Measurements from ENCODE around the gene TMBIM4. TPM values are rescaled to one million over a fixed set of nuclear protein-coding genes. Genes with fewer than 3 reads are reported as not detected.

Gene TMBIM4
- total RNA-seq, 1 donor from 2014 or later: 34.1 TPM

- Mint-ChIP-seq H3K36me3 (ENCODE audit: low read depth) (peaks cover 8% of the 10 kb centered on the region), H3K4me1 (ENCODE audit: low read depth) (peaks cover 7% of the 10 kb centered on the region), H3K9me3 (ENCODE audit: low read depth) (peaks cover 12% of the 10 kb centered on the region), H3K27me3 (ENCODE audit: low read depth) (peaks cover 22% of the 10 kb centered on the region), H3K27ac (ENCODE audit: unreplicated experiment) (no peak overlapping the region), H3K4me3 (ENCODE audit: unreplicated experiment) (no peak overlapping the region)
- no peak for DNase-seq (ENCODE audit: low spot score)
- TF ChIP-seq, protein P1, sequence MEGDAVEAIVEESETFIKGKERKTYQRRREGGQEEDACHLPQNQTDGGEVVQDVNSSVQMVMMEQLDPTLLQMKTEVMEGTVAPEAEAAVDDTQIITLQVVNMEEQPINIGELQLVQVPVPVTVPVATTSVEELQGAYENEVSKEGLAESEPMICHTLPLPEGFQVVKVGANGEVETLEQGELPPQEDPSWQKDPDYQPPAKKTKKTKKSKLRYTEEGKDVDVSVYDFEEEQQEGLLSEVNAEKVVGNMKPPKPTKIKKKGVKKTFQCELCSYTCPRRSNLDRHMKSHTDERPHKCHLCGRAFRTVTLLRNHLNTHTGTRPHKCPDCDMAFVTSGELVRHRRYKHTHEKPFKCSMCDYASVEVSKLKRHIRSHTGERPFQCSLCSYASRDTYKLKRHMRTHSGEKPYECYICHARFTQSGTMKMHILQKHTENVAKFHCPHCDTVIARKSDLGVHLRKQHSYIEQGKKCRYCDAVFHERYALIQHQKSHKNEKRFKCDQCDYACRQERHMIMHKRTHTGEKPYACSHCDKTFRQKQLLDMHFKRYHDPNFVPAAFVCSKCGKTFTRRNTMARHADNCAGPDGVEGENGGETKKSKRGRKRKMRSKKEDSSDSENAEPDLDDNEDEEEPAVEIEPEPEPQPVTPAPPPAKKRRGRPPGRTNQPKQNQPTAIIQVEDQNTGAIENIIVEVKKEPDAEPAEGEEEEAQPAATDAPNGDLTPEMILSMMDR (IDR thresholded peaks at IDR 0.05): no peak
Observed at GRCh38 chr12:66203820-66204219, 34.0 kb upstream of the TMBIM4 start.

- H3K4me3 Mint-ChIP-seq (ENCODE audit: unreplicated experiment): no peak overlapping the region
- peaks cover 7% of the 10 kb centered on the region for H3K9me3 Mint-ChIP-seq (ENCODE audit: low read depth)
- DNase-seq (ENCODE audit: low spot score): no peak
- H3K27ac Mint-ChIP-seq (ENCODE audit: unreplicated experiment): no peak overlapping the region
- TF ChIP-seq, protein P1 (IDR thresholded peaks at IDR 0.05): no peak
- H3K36me3 Mint-ChIP-seq (ENCODE audit: low read depth): no peaks in the 10 kb centered on the region
- H3K4me1 Mint-ChIP-seq (ENCODE audit: low read depth): peaks cover 20% of the 10 kb centered on the region
- peaks cover 6% of the 10 kb centered on the region for H3K27me3 Mint-ChIP-seq (ENCODE audit: low read depth)
Observed at GRCh38 chr12:66199831-66200509, 30.2 kb upstream of the TMBIM4 start.

DNA sequence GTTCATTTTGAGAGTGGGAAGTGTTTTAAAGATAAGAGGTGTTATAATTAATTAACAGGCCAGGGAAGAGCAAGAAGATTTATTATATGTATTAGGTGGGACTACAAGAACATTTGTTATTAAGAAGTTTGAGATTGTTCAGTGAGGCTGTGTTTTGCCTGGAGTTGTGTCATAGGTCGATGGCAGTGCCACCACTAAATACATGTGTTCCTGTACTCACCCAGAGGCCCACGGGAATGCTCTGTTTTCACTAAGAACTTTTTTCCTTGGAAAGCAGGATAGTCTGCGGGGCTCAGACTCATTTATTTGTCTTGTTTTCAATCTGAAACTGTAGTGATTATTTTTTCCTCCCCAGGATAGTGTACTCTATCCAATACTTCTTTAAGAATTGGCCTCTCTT, 29.3 kb upstream of the TMBIM4 start:
- H3K4me1 Mint-ChIP-seq (ENCODE audit: low read depth): peaks cover 20% of the 10 kb centered on the region
- H3K27me3 Mint-ChIP-seq (ENCODE audit: low read depth): peaks cover 2% of the 10 kb centered on the region
- H3K36me3 Mint-ChIP-seq (ENCODE audit: low read depth): no peaks in the 10 kb centered on the region
- H3K9me3 Mint-ChIP-seq (ENCODE audit: low read depth): peaks cover 7% of the 10 kb centered on the region
- no peak overlapping the region for H3K27ac Mint-ChIP-seq (ENCODE audit: unreplicated experiment)
- DNase-seq (ENCODE audit: low spot score): no peak
- H3K4me3 Mint-ChIP-seq (ENCODE audit: unreplicated experiment): no peak overlapping the region
- TF ChIP-seq, protein P1 (IDR thresholded peaks at IDR 0.05): no peak

GRCh38 chr12:66197495-66197921, 27.7 kb upstream of the TMBIM4 start:
- Mint-ChIP-seq H3K27ac (ENCODE audit: unreplicated experiment) (no peak overlapping the region), H3K4me1 (ENCODE audit: low read depth) (peaks cover 20% of the 10 kb centered on the region), H3K36me3 (ENCODE audit: low read depth) (no peaks in the 10 kb centered on the region), H3K9me3 (ENCODE audit: low read depth) (peaks cover 7% of the 10 kb centered on the region), H3K27me3 (ENCODE audit: low read depth) (no peaks in the 10 kb centered on the region), H3K4me3 (ENCODE audit: unreplicated experiment) (no peak overlapping the region)
- TF ChIP-seq, protein P1 (IDR thresholded peaks at IDR 0.05): no peak
- no peak for DNase-seq (ENCODE audit: low spot score)

DNA sequence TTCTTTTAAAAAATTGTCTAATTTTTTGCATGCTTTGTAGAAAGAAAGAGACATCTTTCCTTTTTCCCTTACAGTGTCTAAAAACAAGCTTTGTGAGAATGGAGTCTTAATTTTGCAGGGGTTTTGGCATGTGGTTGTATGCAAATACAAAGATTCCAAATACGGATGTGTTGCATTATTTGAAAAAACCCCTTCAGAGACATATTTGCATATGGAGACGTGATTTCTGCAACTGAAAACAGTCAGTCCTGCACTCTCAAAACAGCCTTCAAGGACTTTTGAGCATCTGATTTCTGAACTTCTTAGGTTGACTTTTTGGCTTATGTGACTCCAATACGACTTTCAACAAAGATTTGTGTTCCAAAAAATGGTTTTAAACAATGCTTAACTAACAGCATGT, 27.0 kb upstream of the TMBIM4 start:
- no peak overlapping the region for H3K4me3 Mint-ChIP-seq (ENCODE audit: unreplicated experiment)
- H3K27me3 Mint-ChIP-seq (ENCODE audit: low read depth): no peaks in the 10 kb centered on the region
- no peak for DNase-seq (ENCODE audit: low spot score)
- TF ChIP-seq, protein P1 (IDR thresholded peaks at IDR 0.05): no peak
- H3K36me3 Mint-ChIP-seq (ENCODE audit: low read depth): no peaks in the 10 kb centered on the region
- H3K27ac Mint-ChIP-seq (ENCODE audit: unreplicated experiment): no peak overlapping the region
- H3K9me3 Mint-ChIP-seq (ENCODE audit: low read depth): peaks cover 7% of the 10 kb centered on the region
- peaks cover 20% of the 10 kb centered on the region for H3K4me1 Mint-ChIP-seq (ENCODE audit: low read depth)

All from chondrocyte (in vitro differentiated cells).